Measurements from ENCODE around the gene TOMM22.

TOMM22 gene

GRCh38 chr22:38674888-38675287, 6.9 kb upstream of the TOMM22 start (continued):
- TF ChIP-seq CREB5 (CRISPR knock-in tag; IDR thresholded peaks at IDR 0.05; ENCODE audit: low read depth): no peak
- no peak for TF ChIP-seq SNAI2 (CRISPR knock-in tag; IDR thresholded peaks at IDR 0.05)
- no peak for TF ChIP-seq ZNF565 (CRISPR knock-in tag; conservative IDR thresholded peaks at IDR 0.05; ENCODE audit: low read depth)
- TF ChIP-seq ARNTL (CRISPR knock-in tag; IDR thresholded peaks at IDR 0.05; ENCODE audit: borderline replicate concordance, low read depth): no peak

GRCh38 chr22:38675833-38676232, 5.9 kb upstream of the TOMM22 start:
- ATAC-seq: no peak
- TF ChIP-seq ARNTL (CRISPR knock-in tag; IDR thresholded peaks at IDR 0.05; ENCODE audit: borderline replicate concordance, low read depth) (no peak), PPARA (CRISPR knock-in tag; IDR thresholded peaks at IDR 0.05; ENCODE audit: borderline replicate concordance) (no peak), GLIS3 (CRISPR knock-in tag; IDR thresholded peaks at IDR 0.05) (no peak), OSR1 (CRISPR knock-in tag; IDR thresholded peaks at IDR 0.05) (no peak), TOX (CRISPR knock-in tag; IDR thresholded peaks at IDR 0.05; ENCODE audit: borderline replicate concordance) (no peak), BACH2 (CRISPR knock-in tag; IDR thresholded peaks at IDR 0.05; ENCODE audit: borderline replicate concordance) (no peak), ISL1 (CRISPR knock-in tag; IDR thresholded peaks at IDR 0.05) (no peak), ZFP3 (CRISPR knock-in tag; IDR thresholded peaks at IDR 0.05) (no peak), SNAI2 (CRISPR knock-in tag; IDR thresholded peaks at IDR 0.05) (no peak), PATZ1 (CRISPR knock-in tag; IDR thresholded peaks at IDR 0.05; ENCODE audit: borderline replicate concordance) (no peak), ZNF8 (CRISPR knock-in tag; IDR thresholded peaks at IDR 0.05) (no peak), TSHZ2 (CRISPR knock-in tag; IDR thresholded peaks at IDR 0.05) (no peak), ZC3H10 (CRISPR knock-in tag; IDR thresholded peaks at IDR 0.05) (no peak), RARB (CRISPR knock-in tag; IDR thresholded peaks at IDR 0.05) (no peak), ZNF70 (CRISPR knock-in tag; IDR thresholded peaks at IDR 0.05) (no peak), CSRNP3 (CRISPR knock-in tag; IDR thresholded peaks at IDR 0.05) (no peak), ZNF565 (CRISPR knock-in tag; conservative IDR thresholded peaks at IDR 0.05; ENCODE audit: low read depth) (no peak)

- TF ChIP-seq ZNF8 (CRISPR knock-in tag; IDR thresholded peaks at IDR 0.05) (no peak), ZFP30 (CRISPR knock-in tag; IDR thresholded peaks at IDR 0.05) (no peak), CSDC2 (CRISPR knock-in tag; IDR thresholded peaks at IDR 0.05) (no peak), GLIS3 (CRISPR knock-in tag; IDR thresholded peaks at IDR 0.05) (no peak), PPARA (CRISPR knock-in tag; IDR thresholded peaks at IDR 0.05; ENCODE audit: borderline replicate concordance) (no peak), RARB (CRISPR knock-in tag; IDR thresholded peaks at IDR 0.05) (no peak), CREB5 (CRISPR knock-in tag; IDR thresholded peaks at IDR 0.05; ENCODE audit: low read depth) (no peak), ARNTL (CRISPR knock-in tag; IDR thresholded peaks at IDR 0.05; ENCODE audit: borderline replicate concordance, low read depth) (no peak)
Measured at GRCh38 chr22:38684895-38685294, 3.1 kb downstream of the TOMM22 start.

GRCh38 chr22:38685761-38686160, 4.0 kb downstream of the TOMM22 start:
- no peak for ATAC-seq
- TF ChIP-seq TSHZ2 (CRISPR knock-in tag; IDR thresholded peaks at IDR 0.05) (no peak), ZFP30 (CRISPR knock-in tag; IDR thresholded peaks at IDR 0.05) (no peak), ZNF565 (CRISPR knock-in tag; conservative IDR thresholded peaks at IDR 0.05; ENCODE audit: low read depth) (no peak), SNAI2 (CRISPR knock-in tag; IDR thresholded peaks at IDR 0.05) (no peak), ZC3H10 (CRISPR knock-in tag; IDR thresholded peaks at IDR 0.05) (no peak), TOX (CRISPR knock-in tag; IDR thresholded peaks at IDR 0.05; ENCODE audit: borderline replicate concordance) (no peak), TCF4 (CRISPR knock-in tag; IDR thresholded peaks at IDR 0.05; ENCODE audit: borderline replicate concordance) (no peak), CREB5 (CRISPR knock-in tag; IDR thresholded peaks at IDR 0.05; ENCODE audit: low read depth) (no peak)

More at GRCh38 chr22:38684895-38685294, 3.1 kb downstream of the TOMM22 start:
- no peak for ATAC-seq

All from SK-N-SH treated with all-trans-retinoic acid at 6 μM for 48 hours (cell line).